HEK293 (cell line): ENCODE measurements around the gene TBC1D16.

ENCODE experiments used
- CTCF ChIA-PET: fragments of 350-600 bp; formaldehyde crosslinking; extraction: SDS; loops from one replicate; lab custom pipeline; 2021; ENCODE audit warnings: antibody characterized with exemption; lab: Yijun Ruan, JAX
- POLR2A ChIA-PET: fragments of 300-600 bp; formaldehyde crosslinking; extraction: SDS; loops from one replicate; lab custom pipeline; 2020; ENCODE audit warnings: antibody characterized with exemption, inconsistent platforms; lab: Yijun Ruan, JAX
- H3K27ac ChIP-seq: fragments of 200-500 bp; sonication (Bioruptor generic); 2 replicates; pipeline ENCODE4 v1.5.1; 2014; ENCODE audit warnings: low read depth, low read length, control low read depth, inconsistent platforms; ENCODE audit errors: extremely low read depth
- H3K36me3 ChIP-seq, 2 experiments: fragments of 200-500 bp in 1 of 2; sonication (Bioruptor generic) in 1 of 2; 1 replicate in 1 of 2; 2 replicates in 1 of 2; pipeline ENCODE4 v1.5.1; 2014 to 2017; ENCODE audit warnings: inconsistent platforms in 2 of 2, low read length in 2 of 2; ENCODE audit not compliant: control insufficient read depth in 2 of 2, insufficient read depth in 1 of 2
- H3K4me1 ChIP-seq: fragments of 200-500 bp; sonication (Bioruptor generic); 2 replicates; pipeline ENCODE4 v1.5.1; 2014; ENCODE audit warnings: mild to moderate bottlenecking, low read length, inconsistent platforms; ENCODE audit not compliant: control insufficient read depth, insufficient read depth
- H3K4me3 ChIP-seq: 2 replicates; pipeline ENCODE4 v1.5.1; 2011; ENCODE audit warnings: low read depth, mild to moderate bottlenecking, control low read depth, low read length, moderate library complexity
- H3K9me3 ChIP-seq: fragments of 200-500 bp; sonication (Bioruptor generic); 2 replicates; pipeline ENCODE4 v1.5.1; 2014; ENCODE audit warnings: low read depth, low read length, inconsistent platforms; ENCODE audit not compliant: control insufficient read depth, insufficient read depth
- BCL11A ChIP-seq: fragments of 450-650 bp; formaldehyde crosslinking; IDR thresholded peaks from 2 replicates; pipeline ENCODE4 v1.5.1; 2016; ENCODE audit warnings: low read depth, missing biosample characterization, missing genetic modification characterization
- SCRT1 ChIP-seq: fragments of 450-650 bp; formaldehyde crosslinking; IDR thresholded peaks from 2 replicates; pipeline ENCODE4 v1.5.1; 2016; ENCODE audit warnings: missing biosample characterization, missing genetic modification characterization, borderline replicate concordance
- ZNF202 ChIP-seq: fragments of 450-650 bp; formaldehyde crosslinking; IDR thresholded peaks from 2 replicates; pipeline ENCODE4 v1.5.1; 2016; ENCODE audit warnings: missing biosample characterization, missing genetic modification characterization, borderline replicate concordance
- ZNF404 ChIP-seq: fragments of 450-650 bp; formaldehyde crosslinking; IDR thresholded peaks from 2 replicates; pipeline ENCODE4 v1.5.1; 2017; ENCODE audit warnings: missing biosample characterization, missing genetic modification characterization
- ZNF623 ChIP-seq: fragments of 450-650 bp; formaldehyde crosslinking; IDR thresholded peaks from 2 replicates; pipeline ENCODE4 v1.5.1; 2016; ENCODE audit warnings: missing biosample characterization, missing genetic modification characterization
- ZNF629 ChIP-seq: fragments of 450-650 bp; formaldehyde crosslinking; IDR thresholded peaks from 2 replicates; pipeline ENCODE4 v1.5.1; 2017; ENCODE audit warnings: missing biosample characterization, missing genetic modification characterization
- ZNF785 ChIP-seq: fragments of 450-650 bp; formaldehyde crosslinking; IDR thresholded peaks from 2 replicates; pipeline ENCODE4 v1.5.1; 2016; ENCODE audit warnings: missing biosample characterization, missing genetic modification characterization
- TF ChIP-seq, protein P1 (sequence below): fragments of 450-650 bp; formaldehyde crosslinking; IDR thresholded peaks from 2 replicates; pipeline ENCODE4 v1.5.1; 2016; ENCODE audit warnings: missing biosample characterization, missing genetic modification characterization
- TF ChIP-seq, protein P2 (sequence below): fragments of 450-650 bp; formaldehyde crosslinking; IDR thresholded peaks from 2 replicates; pipeline ENCODE4 v1.5.1; 2016; ENCODE audit warnings: missing biosample characterization, missing genetic modification characterization
- TF ChIP-seq, protein P3 (sequence below): fragments of 450-650 bp; formaldehyde crosslinking; IDR thresholded peaks from 2 replicates; pipeline ENCODE4 v1.5.1; 2017; ENCODE audit warnings: missing biosample characterization, missing genetic modification characterization
- TF ChIP-seq, protein P4 (sequence below): fragments of 450-650 bp; formaldehyde crosslinking; IDR thresholded peaks from 2 replicates; pipeline ENCODE4 v1.5.1; 2016; ENCODE audit warnings: missing biosample characterization, missing genetic modification characterization
- TF ChIP-seq, protein P5 (sequence below): fragments of 450-650 bp; formaldehyde crosslinking; IDR thresholded peaks from 2 replicates; pipeline ENCODE4 v1.5.1; 2016; ENCODE audit warnings: missing biosample characterization, missing genetic modification characterization
- TF ChIP-seq, protein P6 (sequence below): fragments of 450-650 bp; formaldehyde crosslinking; IDR thresholded peaks from 2 replicates; pipeline ENCODE4 v1.5.1; 2016; ENCODE audit warnings: missing biosample characterization, missing genetic modification characterization
- TF ChIP-seq, protein P7 (sequence below): fragments of 450-650 bp; formaldehyde crosslinking; conservative IDR thresholded peaks from 2 replicates; pipeline ENCODE4 v1.5.1; 2016; ENCODE audit warnings: low read depth, missing biosample characterization, missing genetic modification characterization

Gene TBC1D16

DNA sequence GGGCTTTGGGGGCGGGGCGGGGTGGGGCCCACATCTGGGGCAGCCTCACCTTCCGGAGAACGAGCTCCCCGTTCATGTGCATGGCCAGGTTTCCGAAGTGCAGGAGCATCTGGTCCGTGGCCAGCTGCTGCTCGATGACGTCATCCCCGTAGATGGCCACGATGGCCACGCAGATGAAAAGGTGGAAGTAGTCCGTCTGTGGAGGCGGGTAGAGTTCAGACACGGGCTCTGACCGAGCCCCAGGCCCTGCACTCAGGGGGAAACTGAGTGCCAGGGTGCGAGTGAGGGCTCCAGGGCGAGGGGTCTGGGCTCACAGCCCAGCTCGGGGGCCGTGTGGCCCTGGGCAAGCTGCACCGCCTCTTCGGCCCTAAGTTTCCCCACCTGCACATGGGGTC is 93.7 kb downstream of the TBC1D16 start:
- no peak overlapping the region for H3K27ac ChIP-seq
- H3K4me3 ChIP-seq = no peak overlapping the region
- peaks cover 0 to 63% of the 10 kb centered on the region in 2 experiments; a peak in 1 of 3 replicates for H3K36me3 ChIP-seq
- POLR2A ChIA-PET = interaction anchor here (1.1 kb wide), 1 partner anchor 160 kb away, joined by 3 read pairs; the partner anchor contains the start of gene GAA
- TF ChIP-seq, protein P1, sequence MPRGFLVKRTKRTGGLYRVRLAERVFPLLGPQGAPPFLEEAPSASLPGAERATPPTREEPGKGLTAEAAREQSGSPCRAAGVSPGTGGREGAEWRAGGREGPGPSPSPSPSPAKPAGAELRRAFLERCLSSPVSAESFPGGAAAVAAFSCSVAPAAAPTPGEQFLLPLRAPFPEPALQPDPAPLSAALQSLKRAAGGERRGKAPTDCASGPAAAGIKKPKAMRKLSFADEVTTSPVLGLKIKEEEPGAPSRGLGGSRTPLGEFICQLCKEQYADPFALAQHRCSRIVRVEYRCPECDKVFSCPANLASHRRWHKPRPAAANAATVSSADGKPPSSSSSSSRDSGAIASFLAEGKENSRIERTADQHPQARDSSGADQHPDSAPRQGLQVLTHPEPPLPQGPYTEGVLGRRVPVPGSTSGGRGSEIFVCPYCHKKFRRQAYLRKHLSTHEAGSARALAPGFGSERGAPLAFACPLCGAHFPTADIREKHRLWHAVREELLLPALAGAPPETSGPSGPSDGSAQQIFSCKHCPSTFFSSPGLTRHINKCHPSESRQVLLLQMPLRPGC = no peak
- TF ChIP-seq, protein P2, sequence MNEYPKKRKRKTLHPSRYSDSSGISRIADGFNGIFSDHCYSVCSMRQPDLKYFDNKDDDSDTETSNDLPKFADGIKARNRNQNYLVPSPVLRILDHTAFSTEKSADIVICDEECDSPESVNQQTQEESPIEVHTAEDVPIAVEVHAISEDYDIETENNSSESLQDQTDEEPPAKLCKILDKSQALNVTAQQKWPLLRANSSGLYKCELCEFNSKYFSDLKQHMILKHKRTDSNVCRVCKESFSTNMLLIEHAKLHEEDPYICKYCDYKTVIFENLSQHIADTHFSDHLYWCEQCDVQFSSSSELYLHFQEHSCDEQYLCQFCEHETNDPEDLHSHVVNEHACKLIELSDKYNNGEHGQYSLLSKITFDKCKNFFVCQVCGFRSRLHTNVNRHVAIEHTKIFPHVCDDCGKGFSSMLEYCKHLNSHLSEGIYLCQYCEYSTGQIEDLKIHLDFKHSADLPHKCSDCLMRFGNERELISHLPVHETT (tag by site-specific recombination) = no peak
- TF ChIP-seq, protein P3, sequence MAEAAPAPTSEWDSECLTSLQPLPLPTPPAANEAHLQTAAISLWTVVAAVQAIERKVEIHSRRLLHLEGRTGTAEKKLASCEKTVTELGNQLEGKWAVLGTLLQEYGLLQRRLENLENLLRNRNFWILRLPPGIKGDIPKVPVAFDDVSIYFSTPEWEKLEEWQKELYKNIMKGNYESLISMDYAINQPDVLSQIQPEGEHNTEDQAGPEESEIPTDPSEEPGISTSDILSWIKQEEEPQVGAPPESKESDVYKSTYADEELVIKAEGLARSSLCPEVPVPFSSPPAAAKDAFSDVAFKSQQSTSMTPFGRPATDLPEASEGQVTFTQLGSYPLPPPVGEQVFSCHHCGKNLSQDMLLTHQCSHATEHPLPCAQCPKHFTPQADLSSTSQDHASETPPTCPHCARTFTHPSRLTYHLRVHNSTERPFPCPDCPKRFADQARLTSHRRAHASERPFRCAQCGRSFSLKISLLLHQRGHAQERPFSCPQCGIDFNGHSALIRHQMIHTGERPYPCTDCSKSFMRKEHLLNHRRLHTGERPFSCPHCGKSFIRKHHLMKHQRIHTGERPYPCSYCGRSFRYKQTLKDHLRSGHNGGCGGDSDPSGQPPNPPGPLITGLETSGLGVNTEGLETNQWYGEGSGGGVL = no peak
- TF ChIP-seq BCL11A (tag by site-specific recombination) = no peak
- no peaks in the 10 kb centered on the region; the same call in 1 of the 2 replicates for H3K4me1 ChIP-seq
- CTCF ChIA-PET = no interaction called here
- H3K9me3 ChIP-seq = no peaks in the 10 kb centered on the region

DNA sequence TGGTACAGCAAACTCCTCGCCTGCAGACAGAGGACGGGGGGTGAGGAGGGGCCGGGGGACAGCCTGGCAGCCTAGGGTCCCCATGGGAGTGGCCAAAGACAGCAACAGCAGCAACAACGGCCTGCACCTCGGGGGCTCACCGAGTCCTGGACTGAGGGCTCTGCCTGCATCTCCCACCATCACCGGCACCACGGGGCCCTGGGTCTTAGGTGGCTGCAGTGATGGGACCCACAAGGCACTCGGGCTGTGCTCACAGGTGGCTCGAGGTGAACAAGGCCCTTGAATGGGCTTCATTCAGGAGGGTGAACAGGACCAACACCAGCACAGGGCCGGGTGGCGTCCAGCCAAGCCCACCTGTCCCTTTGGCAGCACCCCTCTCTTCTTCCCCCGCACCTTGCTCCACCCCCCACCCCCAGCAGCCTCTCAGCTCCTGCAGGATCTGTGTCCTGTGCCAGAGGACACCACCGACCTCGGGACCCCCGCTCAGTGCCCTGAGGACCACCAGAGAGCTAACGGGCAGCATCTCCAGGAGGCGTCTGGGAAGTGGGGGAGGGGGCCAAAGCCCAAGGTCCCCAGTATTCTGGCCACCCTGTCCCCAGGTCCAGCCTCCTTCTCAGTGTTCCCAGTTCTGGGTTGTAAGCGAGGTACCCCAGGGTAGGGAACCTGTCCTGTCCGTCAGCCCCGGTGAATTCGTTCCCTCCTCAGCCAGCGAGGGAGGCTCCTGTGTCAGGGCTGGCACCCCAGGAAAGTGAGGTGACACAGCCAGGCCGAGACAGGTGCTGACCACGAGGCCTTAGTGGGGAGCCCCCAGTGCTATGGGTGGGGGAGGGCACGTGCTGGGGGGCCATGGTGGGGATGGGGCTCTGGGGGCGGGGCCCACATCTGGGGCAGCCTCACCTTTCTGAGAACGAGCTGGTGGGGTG is 94.3 kb downstream of the TBC1D16 start:
- Histone ChIP-seq H3K4me1 (no peaks in the 10 kb centered on the region; the same call in 1 of the 2 replicates), H3K4me3 (no peak overlapping the region), H3K9me3 (no peaks in the 10 kb centered on the region), H3K36me3 (peaks cover 0 to 58% of the 10 kb centered on the region in 2 experiments; a peak in 1 of 3 replicates), H3K27ac (no peak overlapping the region)
- TF ChIP-seq, protein P4, sequence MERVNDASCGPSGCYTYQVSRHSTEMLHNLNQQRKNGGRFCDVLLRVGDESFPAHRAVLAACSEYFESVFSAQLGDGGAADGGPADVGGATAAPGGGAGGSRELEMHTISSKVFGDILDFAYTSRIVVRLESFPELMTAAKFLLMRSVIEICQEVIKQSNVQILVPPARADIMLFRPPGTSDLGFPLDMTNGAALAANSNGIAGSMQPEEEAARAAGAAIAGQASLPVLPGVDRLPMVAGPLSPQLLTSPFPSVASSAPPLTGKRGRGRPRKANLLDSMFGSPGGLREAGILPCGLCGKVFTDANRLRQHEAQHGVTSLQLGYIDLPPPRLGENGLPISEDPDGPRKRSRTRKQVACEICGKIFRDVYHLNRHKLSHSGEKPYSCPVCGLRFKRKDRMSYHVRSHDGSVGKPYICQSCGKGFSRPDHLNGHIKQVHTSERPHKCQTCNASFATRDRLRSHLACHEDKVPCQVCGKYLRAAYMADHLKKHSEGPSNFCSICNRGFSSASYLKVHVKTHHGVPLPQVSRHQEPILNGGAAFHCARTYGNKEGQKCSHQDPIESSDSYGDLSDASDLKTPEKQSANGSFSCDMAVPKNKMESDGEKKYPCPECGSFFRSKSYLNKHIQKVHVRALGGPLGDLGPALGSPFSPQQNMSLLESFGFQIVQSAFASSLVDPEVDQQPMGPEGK = no peak
- TF ChIP-seq, protein P5, sequence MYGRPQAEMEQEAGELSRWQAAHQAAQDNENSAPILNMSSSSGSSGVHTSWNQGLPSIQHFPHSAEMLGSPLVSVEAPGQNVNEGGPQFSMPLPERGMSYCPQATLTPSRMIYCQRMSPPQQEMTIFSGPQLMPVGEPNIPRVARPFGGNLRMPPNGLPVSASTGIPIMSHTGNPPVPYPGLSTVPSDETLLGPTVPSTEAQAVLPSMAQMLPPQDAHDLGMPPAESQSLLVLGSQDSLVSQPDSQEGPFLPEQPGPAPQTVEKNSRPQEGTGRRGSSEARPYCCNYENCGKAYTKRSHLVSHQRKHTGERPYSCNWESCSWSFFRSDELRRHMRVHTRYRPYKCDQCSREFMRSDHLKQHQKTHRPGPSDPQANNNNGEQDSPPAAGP (tag by site-specific recombination) = no peak
- TF ChIP-seq, protein P6, sequence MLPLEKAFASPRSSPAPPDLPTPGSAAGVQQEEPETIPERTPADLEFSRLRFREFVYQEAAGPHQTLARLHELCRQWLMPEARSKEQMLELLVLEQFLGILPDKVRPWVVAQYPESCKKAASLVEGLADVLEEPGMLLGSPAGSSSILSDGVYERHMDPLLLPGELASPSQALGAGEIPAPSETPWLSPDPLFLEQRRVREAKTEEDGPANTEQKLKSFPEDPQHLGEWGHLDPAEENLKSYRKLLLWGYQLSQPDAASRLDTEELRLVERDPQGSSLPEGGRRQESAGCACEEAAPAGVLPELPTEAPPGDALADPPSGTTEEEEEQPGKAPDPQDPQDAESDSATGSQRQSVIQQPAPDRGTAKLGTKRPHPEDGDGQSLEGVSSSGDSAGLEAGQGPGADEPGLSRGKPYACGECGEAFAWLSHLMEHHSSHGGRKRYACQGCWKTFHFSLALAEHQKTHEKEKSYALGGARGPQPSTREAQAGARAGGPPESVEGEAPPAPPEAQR (tag by site-specific recombination) = no peak
- no peak for TF ChIP-seq ZNF629 (tag by site-specific recombination)
- no peak for TF ChIP-seq ZNF202
- TF ChIP-seq ZNF623 (tag by site-specific recombination) = no peak
- TF ChIP-seq, protein P7, sequence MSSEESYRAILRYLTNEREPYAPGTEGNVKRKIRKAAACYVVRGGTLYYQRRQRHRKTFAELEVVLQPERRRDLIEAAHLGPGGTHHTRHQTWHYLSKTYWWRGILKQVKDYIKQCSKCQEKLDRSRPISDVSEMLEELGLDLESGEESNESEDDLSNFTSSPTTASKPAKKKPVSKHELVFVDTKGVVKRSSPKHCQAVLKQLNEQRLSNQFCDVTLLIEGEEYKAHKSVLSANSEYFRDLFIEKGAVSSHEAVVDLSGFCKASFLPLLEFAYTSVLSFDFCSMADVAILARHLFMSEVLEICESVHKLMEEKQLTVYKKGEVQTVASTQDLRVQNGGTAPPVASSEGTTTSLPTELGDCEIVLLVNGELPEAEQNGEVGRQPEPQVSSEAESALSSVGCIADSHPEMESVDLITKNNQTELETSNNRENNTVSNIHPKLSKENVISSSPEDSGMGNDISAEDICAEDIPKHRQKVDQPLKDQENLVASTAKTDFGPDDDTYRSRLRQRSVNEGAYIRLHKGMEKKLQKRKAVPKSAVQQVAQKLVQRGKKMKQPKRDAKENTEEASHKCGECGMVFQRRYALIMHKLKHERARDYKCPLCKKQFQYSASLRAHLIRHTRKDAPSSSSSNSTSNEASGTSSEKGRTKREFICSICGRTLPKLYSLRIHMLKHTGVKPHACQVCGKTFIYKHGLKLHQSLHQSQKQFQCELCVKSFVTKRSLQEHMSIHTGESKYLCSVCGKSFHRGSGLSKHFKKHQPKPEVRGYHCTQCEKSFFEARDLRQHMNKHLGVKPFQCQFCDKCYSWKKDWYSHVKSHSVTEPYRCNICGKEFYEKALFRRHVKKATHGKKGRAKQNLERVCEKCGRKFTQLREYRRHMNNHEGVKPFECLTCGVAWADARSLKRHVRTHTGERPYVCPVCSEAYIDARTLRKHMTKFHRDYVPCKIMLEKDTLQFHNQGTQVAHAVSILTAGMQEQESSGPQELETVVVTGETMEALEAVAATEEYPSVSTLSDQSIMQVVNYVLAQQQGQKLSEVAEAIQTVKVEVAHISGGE (tag by site-specific recombination) = no peak
- no peak for TF ChIP-seq ZNF785 (tag by site-specific recombination)
- no peak for TF ChIP-seq ZNF404 (tag by site-specific recombination)
- no peak for TF ChIP-seq SCRT1 (tag by site-specific recombination)
- POLR2A ChIA-PET = interaction anchor here (1.1 kb wide), 1 partner anchor 160 kb away, joined by 3 read pairs; the partner anchor contains the start of gene GAA
- CTCF ChIA-PET = interaction anchor here (1.3 kb wide), 1 partner anchor 67 kb away, joined by 4 read pairs; no protein-coding TSS in a partner anchor
